ENCODE results near the gene SALL4. TPM values are rescaled to one million over a fixed set of nuclear protein-coding genes. Genes with fewer than 3 reads are reported as not detected.
A peak's percentile ranks its signal among the peaks of the same experiment; 100 is the strongest.
"Not testable (repeated sequence)": the region's sequence is repeated elsewhere in the genome, so short reads cannot be mapped to it uniquely, and the experiment has no call there.

The SALL4 gene
- total and polyA plus RNA-seq, 2 donors (not counting 3 experiments of a cell fraction or from before 2014, with no cell fraction given) = 1.3 to 1.9 TPM

DNA sequence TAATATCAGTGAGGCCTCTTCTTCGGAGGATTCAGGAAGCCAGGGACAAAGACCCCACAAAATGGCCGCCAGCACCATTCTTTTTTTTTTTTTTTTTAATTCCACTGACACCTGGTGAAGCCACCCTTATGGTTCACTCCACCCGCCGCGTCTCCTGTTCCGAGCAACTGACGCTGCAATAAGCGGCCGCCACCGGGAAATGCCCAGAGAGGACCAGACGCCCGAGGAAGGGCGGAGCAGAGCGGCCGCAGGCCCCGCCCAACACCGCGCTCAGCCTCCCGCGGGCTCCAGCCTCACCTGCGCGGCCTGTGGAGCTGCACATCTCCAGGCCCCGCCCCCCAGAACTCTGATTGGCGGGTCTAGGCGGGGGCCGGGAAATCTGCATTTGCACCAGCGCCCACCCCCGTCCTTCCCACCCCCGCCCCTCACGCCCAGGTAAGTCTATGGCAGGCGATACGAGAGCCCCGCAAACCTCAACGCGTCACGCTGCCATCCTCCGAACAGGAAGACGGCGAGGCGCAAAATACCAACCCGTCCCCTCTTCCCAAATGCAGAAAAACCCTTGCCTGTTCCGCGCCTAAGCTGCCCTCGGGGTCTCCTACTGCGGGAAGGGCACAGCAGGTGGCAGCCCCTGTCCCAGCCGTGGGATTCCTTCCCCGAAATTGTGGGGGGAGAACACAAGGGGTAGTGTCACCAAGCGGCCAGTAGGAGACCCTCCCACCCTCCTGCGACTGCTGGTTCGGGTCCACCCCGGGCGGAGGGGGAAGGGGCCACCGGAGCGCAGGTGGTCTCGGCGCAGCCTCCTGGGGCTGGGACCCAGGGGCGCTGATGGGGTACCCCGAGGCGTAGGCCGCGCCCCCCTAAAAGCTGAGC lies 35.1 kb downstream of the SALL4 start:
- intact Hi-C loops (cut with micrococcal nuclease) = loop anchor here (2.0 to 10.0 kb wide), 5 partner anchors 14 to 402 kb away; no protein-coding TSS in a partner anchor

DNA sequence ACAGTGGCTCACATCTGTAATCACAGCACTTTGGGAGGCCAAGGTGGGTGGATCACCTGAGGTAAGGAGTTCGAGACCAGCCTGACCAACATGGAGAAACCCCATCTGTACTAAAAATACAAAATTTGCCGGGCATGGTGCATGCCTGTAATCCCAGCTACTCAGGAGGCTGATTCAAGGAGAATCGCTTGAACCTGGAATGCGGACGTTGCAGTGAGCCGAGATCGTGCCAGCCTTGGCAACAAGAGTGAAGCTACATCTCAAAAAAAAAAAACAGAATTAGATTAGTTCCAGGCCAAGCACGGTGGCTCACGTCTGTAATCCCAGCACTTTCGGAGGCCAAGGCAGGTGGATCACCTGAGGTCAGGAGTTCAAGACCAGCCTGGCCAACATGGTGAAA lies 36.9 kb downstream of the SALL4 start:
- H3K36me3 ChIP-seq (ENCODE audit: control insufficient read depth in 2 of 2, extremely low read depth in 1 of 2, insufficient read depth in 2 of 2, low read length in 2 of 2) = not testable (repeated sequence)

More for the DNA sequence above, 35.1 kb downstream of the SALL4 start:
- BruUV-seq (replicated peaks) = no TSS peak
- no peaks in the 10 kb centered on the region for H3K9me3 ChIP-seq (replicated peaks; ENCODE audit: control insufficient read depth, insufficient read depth, low read length)
- H3K27ac ChIP-seq (ENCODE audit: insufficient read depth, low read depth, low read length) = peak overlapping the region; percentile 55
- peak overlapping the region; percentile 65 for H2AFZ ChIP-seq (ENCODE audit: low read depth, low read length)
- H3K27me3 ChIP-seq (ENCODE audit: control insufficient read depth in 2 of 2, insufficient read depth in 2 of 2, low read length in 2 of 2) = no peaks in the 10 kb centered on the region
- POLR2A ChIA-PET = no interaction called here
- peaks cover 3% of the 10 kb centered on the region for H3K79me2 ChIP-seq (ENCODE audit: control insufficient read depth, insufficient read depth, low read length)
- TF ChIP-seq, protein P1, sequence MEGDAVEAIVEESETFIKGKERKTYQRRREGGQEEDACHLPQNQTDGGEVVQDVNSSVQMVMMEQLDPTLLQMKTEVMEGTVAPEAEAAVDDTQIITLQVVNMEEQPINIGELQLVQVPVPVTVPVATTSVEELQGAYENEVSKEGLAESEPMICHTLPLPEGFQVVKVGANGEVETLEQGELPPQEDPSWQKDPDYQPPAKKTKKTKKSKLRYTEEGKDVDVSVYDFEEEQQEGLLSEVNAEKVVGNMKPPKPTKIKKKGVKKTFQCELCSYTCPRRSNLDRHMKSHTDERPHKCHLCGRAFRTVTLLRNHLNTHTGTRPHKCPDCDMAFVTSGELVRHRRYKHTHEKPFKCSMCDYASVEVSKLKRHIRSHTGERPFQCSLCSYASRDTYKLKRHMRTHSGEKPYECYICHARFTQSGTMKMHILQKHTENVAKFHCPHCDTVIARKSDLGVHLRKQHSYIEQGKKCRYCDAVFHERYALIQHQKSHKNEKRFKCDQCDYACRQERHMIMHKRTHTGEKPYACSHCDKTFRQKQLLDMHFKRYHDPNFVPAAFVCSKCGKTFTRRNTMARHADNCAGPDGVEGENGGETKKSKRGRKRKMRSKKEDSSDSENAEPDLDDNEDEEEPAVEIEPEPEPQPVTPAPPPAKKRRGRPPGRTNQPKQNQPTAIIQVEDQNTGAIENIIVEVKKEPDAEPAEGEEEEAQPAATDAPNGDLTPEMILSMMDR (IDR thresholded peaks at IDR 0.05; ENCODE audit: extremely low read depth in 1 of 2, insufficient read depth in 1 of 2, low read depth in 1 of 2, low read length in 2 of 2) = peak; percentile 34 to 65
- no peak for TF ChIP-seq GATA2 (IDR thresholded peaks at IDR 0.05; ENCODE audit: insufficient read depth, insufficient read length, low read depth, low read length)
- no peaks in the 10 kb centered on the region for H4K20me1 ChIP-seq (replicated peaks; ENCODE audit: control insufficient read depth, extremely low read depth, insufficient read depth, low read length)
- peak overlapping the region; percentile 85 for H3K4me2 ChIP-seq (ENCODE audit: insufficient read depth, low read length)
- CTCF ChIA-PET = interaction anchor here (0.7 to 1.5 kb wide), 3 partner anchors 15 to 66 kb away, joined by 3 to 4 read pairs (median 3); no protein-coding TSS in a partner anchor
- dilution Hi-C loops (cut with MboI; ENCODE audit: extremely low pct_ligation_motif_present, low sequenced_read_pairs) = no loop called here
- no peaks in the 10 kb centered on the region for H3K36me3 ChIP-seq (ENCODE audit: control insufficient read depth in 2 of 2, extremely low read depth in 1 of 2, insufficient read depth in 2 of 2, low read length in 2 of 2)
- no peaks in the 10 kb centered on the region for H3K4me1 ChIP-seq (ENCODE audit: control insufficient read depth, extremely low read depth, insufficient read depth, low read length)
- peak overlapping the region; percentile 88 for H3K9ac ChIP-seq (replicated peaks; ENCODE audit: extremely low read depth, insufficient read depth, low read length)
- DNase-seq (ENCODE audit: low read depth, low spot score) (peak; percentile 42), FAIRE-seq (no peak)
- no peaks in the 10 kb centered on the region for H3K9me1 ChIP-seq (replicated peaks; ENCODE audit: control insufficient read depth, extremely low read depth, insufficient read depth, low read length)
- peak overlapping the region; percentile 51 to 88 (median 86) for H3K4me3 ChIP-seq (replicated peaks in 1 of 3; ENCODE audit: insufficient read depth in 1 of 3, low read depth in 1 of 3, low read length in 3 of 3)

More for the DNA sequence above, 36.9 kb downstream of the SALL4 start:
- H3K4me3 ChIP-seq (replicated peaks in 1 of 3; ENCODE audit: insufficient read depth in 1 of 3, low read depth in 1 of 3, low read length in 3 of 3); H4K20me1 ChIP-seq (replicated peaks; ENCODE audit: control insufficient read depth, extremely low read depth, insufficient read depth, low read length); H2AFZ ChIP-seq (ENCODE audit: low read depth, low read length); dilution Hi-C loops (cut with MboI; ENCODE audit: extremely low pct_ligation_motif_present, low sequenced_read_pairs); H3K4me2 ChIP-seq (ENCODE audit: insufficient read depth, low read length); H3K27ac ChIP-seq (ENCODE audit: insufficient read depth, low read depth, low read length); FAIRE-seq; H3K9ac ChIP-seq (replicated peaks; ENCODE audit: extremely low read depth, insufficient read depth, low read length); H3K9me1 ChIP-seq (replicated peaks; ENCODE audit: control insufficient read depth, extremely low read depth, insufficient read depth, low read length); BruUV-seq (replicated peaks); H3K27me3 ChIP-seq (ENCODE audit: control insufficient read depth in 2 of 2, insufficient read depth in 2 of 2, low read length in 2 of 2); DNase-seq (ENCODE audit: low read depth, low spot score); POLR2A ChIA-PET; H3K79me2 ChIP-seq (ENCODE audit: control insufficient read depth, insufficient read depth, low read length); H3K4me1 ChIP-seq (ENCODE audit: control insufficient read depth, extremely low read depth, insufficient read depth, low read length); H3K9me3 ChIP-seq (replicated peaks; ENCODE audit: control insufficient read depth, insufficient read depth, low read length): not testable (repeated sequence)
- intact Hi-C loops (cut with micrococcal nuclease) = loop anchor here (5.0 to 10.0 kb wide), 3 partner anchors 68 to 401 kb away; no protein-coding TSS in a partner anchor
- CTCF ChIA-PET = interaction anchor here (0.5 kb wide), 1 partner anchor 256 kb away, joined by 5 read pairs; no protein-coding TSS in a partner anchor

Data from endothelial cell of umbilical vein (primary cell).